ENCODE measurements around the gene DLGAP1. TPM values are rescaled to one million over a fixed set of nuclear protein-coding genes. Genes with fewer than 3 reads are reported as not detected.

The DLGAP1 gene
- total and polyA plus RNA-seq, 2 of the 13 experiments (the other 11 are each of a cell fraction or from before 2014, with no cell fraction given) = 0.01 TPM; not detected in 1

- no peak for TF ChIP-seq ZNF646 (CRISPR knock-in tag; IDR thresholded peaks at IDR 0.05)
- TF ChIP-seq ZNF383 (CRISPR knock-in tag; IDR thresholded peaks at IDR 0.05; ENCODE audit: borderline replicate concordance) = no peak
- TF ChIP-seq FOXC1 (CRISPR knock-in tag; IDR thresholded peaks at IDR 0.05; ENCODE audit: borderline replicate concordance) = peak; percentile 39; the same call in 1 of the 2 replicates
Measured at GRCh38 chr18:3451183-3451988, 1003.7 kb downstream of the DLGAP1 start (continued).

- FAIRE-seq = no peak
- WGBS (ENCODE audit: low lambda C conversion rate) = 0% methylated on average over 5 of the region's 30 CpGs
- no peak for DNase-seq (ENCODE audit: low spot score)
- in situ Hi-C loops (cut with HindIII; ENCODE audit: extremely low pct_ligation_motif_present, low pct_unique_long_range_greater_than_20kb) = loop anchor here (5.0 to 25.0 kb wide), 5 partner anchors 142 to 388 kb away; no protein-coding TSS in a partner anchor
- Histone ChIP-seq H3K9me3 (ENCODE audit: low read length) (no peaks in the 10 kb centered on the region), H4K20me1 (ENCODE audit: insufficient read depth, low read length) (peaks cover 14% of the 10 kb centered on the region), H3K9ac (ENCODE audit: insufficient read depth, low read depth, low read length) (peak overlapping the region; percentile 96), H3K79me2 (ENCODE audit: insufficient read depth, low read length) (peaks cover 68% of the 10 kb centered on the region), H3K4me3 (replicated peaks in 1 of 3; ENCODE audit: insufficient read depth in 1 of 3, low read depth in 2 of 3, low read length in 3 of 3) (peak overlapping the region; percentile 93), H2AFZ (ENCODE audit: low read length) (no peak overlapping the region), H3K4me1 (ENCODE audit: insufficient read depth, low read length) (peaks cover 31% of the 10 kb centered on the region), H3K4me2 (ENCODE audit: low read depth, low read length) (peak overlapping the region; percentile 72), H3K27me3 (ENCODE audit: control insufficient read depth in 1 of 2, insufficient read depth in 2 of 2, low read length in 2 of 2) (no peaks in the 10 kb centered on the region; a peak in 1 of 5 replicates), H3K36me3 (replicated peaks in 1 of 2; ENCODE audit: control insufficient read depth in 1 of 2, insufficient read depth in 2 of 2, low read length in 2 of 2) (no peaks in the 10 kb centered on the region), H3K27ac (ENCODE audit: extremely low read length, insufficient read depth, low read length) (peak overlapping the region; percentile 90)
- intact Hi-C loops (cut with micrococcal nuclease; ENCODE audit: unreplicated experiment) = no loop called here
- no peak for ATAC-seq
- ChIA-PET CTCF (ENCODE audit: low intra/inter-chr PET ratio, low total read pairs) (no interaction called here), POLR2A (interaction anchor here (1.0 to 5.8 kb wide), 4 partner anchors 144 to 214 kb away, joined by 3 to 79 read pairs (median 28); no protein-coding TSS in a partner anchor)
- BruUV-seq (replicated peaks) = no TSS peak
- TF ChIP-seq ZNF264 (CRISPR knock-in tag; IDR thresholded peaks at IDR 0.05) (no peak), ZNF768 (CRISPR knock-in tag; IDR thresholded peaks at IDR 0.05) (no peak), HNRNPL (IDR thresholded peaks at IDR 0.05; ENCODE audit: low read depth, low read length) (0 out of 2 replicates have a peak, but pooled peaks have one; percentile 57), ATF5 (CRISPR knock-in tag; IDR thresholded peaks at IDR 0.05; ENCODE audit: low read depth) (no peak), ZNF780A (CRISPR knock-in tag; IDR thresholded peaks at IDR 0.05) (no peak), ZNF800 (CRISPR knock-in tag; IDR thresholded peaks at IDR 0.05) (peak; percentile 11; the same call in 1 of the 2 replicates), RFXANK (CRISPR knock-in tag; IDR thresholded peaks at IDR 0.05) (0 out of 2 replicates have a peak, but pooled peaks have one; percentile 2)
Measured at GRCh38 chr18:3450799-3451182, 1004.3 kb downstream of the DLGAP1 start.

Measured in HepG2 (cell line).